Stomach (tissue), 4 donors: ENCODE data around the gene HOXD4.

Experiments used
- POLR2A ChIP-seq, 4 donors: fragments of 450-650 bp; IDR thresholded peaks; one replicate each; pipeline ENCODE4 v1.6.1; 2016; ENCODE audit warnings: antibody characterized with exemption in 4 of 4, control low read depth in 2 of 4, mild to moderate bottlenecking in 1 of 4, moderate library complexity in 1 of 4
- POLR2AphosphoS5 ChIP-seq, 3 donors: sonication (generic); formaldehyde crosslinking; IDR thresholded peaks; one replicate each; pipeline ENCODE4 v1.6.1; 2016; ENCODE audit warnings: antibody characterized with exemption in 3 of 3
- TF ChIP-seq, protein P1 (sequence below), 7 experiments: fragments of 450-650 bp in 4 of 7; fragments of 200-600 bp in 3 of 7; sonication (generic) in 3 of 7; IDR thresholded peaks; one replicate each; pipeline ENCODE4 v1.5.1; 2016 to 2019; ENCODE audit warnings: antibody characterized with exemption in 7 of 7, control low read depth in 2 of 7, mild to moderate bottlenecking in 1 of 7

DNA sequence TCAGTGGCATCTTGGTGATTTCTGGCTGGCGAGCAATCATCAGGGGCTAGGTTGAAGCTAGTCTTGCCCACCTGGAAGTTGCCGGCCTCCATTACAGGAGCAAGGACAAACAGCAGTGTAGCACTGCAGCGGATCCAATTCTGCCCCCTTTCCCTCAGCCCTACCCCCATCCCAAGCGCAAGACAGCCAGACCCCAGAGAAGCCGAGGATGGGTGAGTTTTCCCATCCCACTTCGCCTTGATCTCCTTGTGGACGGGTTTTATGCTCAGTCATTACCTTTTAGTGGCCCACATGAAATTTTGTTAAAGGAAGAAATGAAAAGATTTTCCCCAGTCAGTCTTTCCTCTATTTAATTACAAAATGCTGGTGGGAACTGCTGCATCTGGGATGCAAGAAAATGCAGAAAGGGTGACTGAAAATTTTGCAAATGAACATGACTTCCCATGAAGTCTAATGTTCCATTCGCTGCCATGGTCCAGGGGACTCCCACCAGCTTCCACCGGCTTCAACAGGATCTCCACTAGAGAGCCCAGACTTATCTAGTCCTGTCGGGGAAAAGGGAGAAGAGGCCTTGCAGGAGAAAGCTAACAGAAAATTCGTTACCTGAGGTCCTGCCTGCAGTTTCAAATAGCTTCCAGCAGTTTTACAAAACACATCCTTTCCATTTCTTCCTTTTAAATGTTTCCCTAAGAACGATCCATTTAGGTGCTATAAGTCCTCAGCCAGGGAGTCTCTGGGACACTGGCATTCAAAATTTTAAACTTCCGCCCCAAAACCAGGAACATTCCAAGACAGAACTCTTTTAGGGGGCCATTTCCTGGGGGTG, 30.8 kb upstream of the HOXD4 start:
- TF ChIP-seq, protein P1, sequence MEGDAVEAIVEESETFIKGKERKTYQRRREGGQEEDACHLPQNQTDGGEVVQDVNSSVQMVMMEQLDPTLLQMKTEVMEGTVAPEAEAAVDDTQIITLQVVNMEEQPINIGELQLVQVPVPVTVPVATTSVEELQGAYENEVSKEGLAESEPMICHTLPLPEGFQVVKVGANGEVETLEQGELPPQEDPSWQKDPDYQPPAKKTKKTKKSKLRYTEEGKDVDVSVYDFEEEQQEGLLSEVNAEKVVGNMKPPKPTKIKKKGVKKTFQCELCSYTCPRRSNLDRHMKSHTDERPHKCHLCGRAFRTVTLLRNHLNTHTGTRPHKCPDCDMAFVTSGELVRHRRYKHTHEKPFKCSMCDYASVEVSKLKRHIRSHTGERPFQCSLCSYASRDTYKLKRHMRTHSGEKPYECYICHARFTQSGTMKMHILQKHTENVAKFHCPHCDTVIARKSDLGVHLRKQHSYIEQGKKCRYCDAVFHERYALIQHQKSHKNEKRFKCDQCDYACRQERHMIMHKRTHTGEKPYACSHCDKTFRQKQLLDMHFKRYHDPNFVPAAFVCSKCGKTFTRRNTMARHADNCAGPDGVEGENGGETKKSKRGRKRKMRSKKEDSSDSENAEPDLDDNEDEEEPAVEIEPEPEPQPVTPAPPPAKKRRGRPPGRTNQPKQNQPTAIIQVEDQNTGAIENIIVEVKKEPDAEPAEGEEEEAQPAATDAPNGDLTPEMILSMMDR (IDR thresholded peaks at IDR 0.05), result no peak
- TF ChIP-seq POLR2AphosphoS5 (IDR thresholded peaks at IDR 0.05) (no peak), POLR2A (IDR thresholded peaks at IDR 0.05) (no peak)
